SK-N-SH (cell line): ENCODE results near the gene MED27. TPM values are rescaled to one million over a fixed set of nuclear protein-coding genes. Genes with fewer than 3 reads are reported as not detected.

Source experiments
- CTCF ChIA-PET: fragments of 300-600, 350-600 bp; formaldehyde crosslinking; extraction: SDS; loops from one replicate; lab custom pipeline; 2021; lab: Yijun Ruan, JAX
- POLR2A ChIA-PET: fragments of 350-600 bp; sonication (Branson Sonifier 250); formaldehyde crosslinking; extraction: SDS; loops from one replicate; lab custom pipeline; 2020; ENCODE audit warnings: antibody characterized with exemption, inconsistent platforms; lab: Yijun Ruan, JAX
- DNase-seq: peaks from one replicate; pipeline ENCODE4 v3.0.0; 2012
- H2AFZ ChIP-seq: fragments of 200-600 bp; sonication (generic); 2 replicates; pipeline ENCODE4 v1.8.1; 2016; ENCODE audit warnings: antibody characterized with exemption, mild to moderate bottlenecking, low read depth
- H3F3A ChIP-seq: fragments of 200-600 bp; sonication (generic); replicated peaks from 2 replicates; pipeline ENCODE3; 2016; ENCODE audit warnings: antibody characterized with exemption, mild to moderate bottlenecking; ENCODE audit not compliant: insufficient read depth
- H3K27ac ChIP-seq, 2 experiments: fragments of 200-500 bp in 1 of 2; fragments of 200-600 bp in 1 of 2; sonication (Bioruptor generic) in 1 of 2; sonication (generic), shearing (Covaris generic) in 1 of 2; 2 replicates each; pipeline versions ENCODE4 v1.5.1 to v1.6.1; 2014 to 2016; ENCODE audit warnings: low read depth in 2 of 2, inconsistent platforms in 1 of 2, low read length in 1 of 2, mild to moderate bottlenecking in 1 of 2, mixed read lengths in 1 of 2
- H3K27me3 ChIP-seq: fragments of 200-600 bp; sonication (generic), shearing (Covaris generic); 2 replicates; pipeline ENCODE4 v1.6.1; 2016; ENCODE audit warnings: mixed run types; ENCODE audit not compliant: insufficient read depth
- H3K36me3 ChIP-seq, 2 experiments: fragments of 200-500 bp in 1 of 2; fragments of 200-600 bp in 1 of 2; sonication (Bioruptor generic) in 1 of 2; sonication (generic) in 1 of 2; replicated peaks in 1 of 2; 2 replicates each; pipeline versions ENCODE3 to v1.5.1; 2014 to 2016; ENCODE audit warnings: low read length in 1 of 2, mild to moderate bottlenecking in 1 of 2; ENCODE audit not compliant: insufficient read depth in 2 of 2, control insufficient read depth in 1 of 2
- H3K4me1 ChIP-seq, 2 experiments: fragments of 200-500 bp in 1 of 2; fragments of 200-600 bp in 1 of 2; sonication (Bioruptor generic) in 1 of 2; sonication (generic), shearing (Covaris generic) in 1 of 2; 2 replicates each; pipeline versions ENCODE4 v1.5.1 to v1.6.1; 2014 to 2016; ENCODE audit warnings: low read depth in 1 of 2, low read length in 1 of 2, mixed run types in 1 of 2; ENCODE audit not compliant: insufficient read depth in 2 of 2, control insufficient read depth in 1 of 2
- H3K4me2 ChIP-seq: fragments of 200-600 bp; sonication (generic), shearing (Covaris generic); 2 replicates; pipeline ENCODE4 v1.6.1; 2017; ENCODE audit warnings: mixed run types
- H3K4me3 ChIP-seq, 2 experiments: fragments of 200-500 bp in 1 of 2; fragments of 200-600 bp in 1 of 2; sonication (Bioruptor generic) in 1 of 2; sonication (generic), shearing (Covaris generic) in 1 of 2; 2 replicates each; pipeline versions ENCODE4 v1.5.1 to v1.8.1; 2014 to 2016; ENCODE audit warnings: low read depth in 2 of 2, inconsistent platforms in 1 of 2, low read length in 1 of 2, mild to moderate bottlenecking in 1 of 2, mixed read lengths in 1 of 2, moderate library complexity in 1 of 2
- H3K79me2 ChIP-seq: fragments of 200-600 bp; sonication (generic); 2 replicates; pipeline ENCODE4 v1.8.1; 2017; ENCODE audit warnings: mild to moderate bottlenecking; ENCODE audit not compliant: insufficient read depth
- H3K9ac ChIP-seq: fragments of 200-600 bp; sonication (generic); 2 replicates; pipeline ENCODE4 v1.6.1; 2017; ENCODE audit warnings: mixed run types
- H3K9me2 ChIP-seq: fragments of 200-600 bp; sonication (generic); 2 replicates; pipeline ENCODE4 v1.6.1; 2017; ENCODE audit warnings: mixed run types
- H3K9me3 ChIP-seq: fragments of 200-600 bp; sonication (generic); 2 replicates; pipeline ENCODE4 v1.6.1; 2017; ENCODE audit warnings: mixed run types, mild to moderate bottlenecking, moderate library complexity
- H4K20me1 ChIP-seq: fragments of 200-600 bp; sonication (generic); 2 replicates; pipeline ENCODE4 v1.6.1; 2017; ENCODE audit warnings: mild to moderate bottlenecking, mixed run types; ENCODE audit not compliant: insufficient read depth
- CHD2 ChIP-seq: fragments of 150-350 bp; IDR thresholded peaks from 2 replicates; pipeline ENCODE4 v1.6.1; 2018; ENCODE audit warnings: low read length; ENCODE audit not compliant: partially characterized antibody
- FOXM1 ChIP-seq: IDR thresholded peaks from 2 replicates; pipeline ENCODE4 v1.4.0; 2012; ENCODE audit warnings: low read depth, mild to moderate bottlenecking
- GATA2 ChIP-seq: sonication (generic); formaldehyde crosslinking; IDR thresholded peaks from 2 replicates; pipeline ENCODE4 v1.5.0; 2020; ENCODE audit warnings: mild to moderate bottlenecking, missing genetic modification reagents
- JUND ChIP-seq: IDR thresholded peaks from 2 replicates; pipeline ENCODE4 v1.4.0; 2012
- MEF2A ChIP-seq: IDR thresholded peaks from 2 replicates; pipeline ENCODE4 v1.4.0; 2012; ENCODE audit warnings: low read depth, borderline replicate concordance
- MXI1 ChIP-seq: IDR thresholded peaks from 2 replicates; pipeline ENCODE4 v1.6.1; 2012; ENCODE audit warnings: mild to moderate bottlenecking, low read depth, low read length, improper control_type of control experiment
- NFIC ChIP-seq: IDR thresholded peaks from 2 replicates; pipeline ENCODE4 v1.4.0; 2012; ENCODE audit warnings: borderline replicate concordance
- RFX5 ChIP-seq: IDR thresholded peaks from 2 replicates; pipeline ENCODE4 v1.6.1; 2012; ENCODE audit warnings: mild to moderate bottlenecking, improper control_type of control experiment, low read length
- RXRA ChIP-seq: IDR thresholded peaks from 2 replicates; pipeline ENCODE4 v1.4.0; 2012; ENCODE audit warnings: low read depth, mild to moderate bottlenecking, borderline replicate concordance
- SMC3 ChIP-seq: IDR thresholded peaks from 2 replicates; pipeline ENCODE4 v1.6.1; 2012; ENCODE audit warnings: low read depth, low read length, improper control_type of control experiment
- TCF12 ChIP-seq: IDR thresholded peaks from 2 replicates; pipeline ENCODE4 v1.4.0; 2012
- TEAD4 ChIP-seq: IDR thresholded peaks from 2 replicates; pipeline ENCODE4 v1.4.0; 2012; ENCODE audit warnings: mild to moderate bottlenecking, borderline replicate concordance; ENCODE audit not compliant: insufficient read depth
- USF2 ChIP-seq: fragments of 150-350 bp; IDR thresholded peaks from 2 replicates; pipeline ENCODE4 v1.6.1; 2017; ENCODE audit warnings: antibody characterized with exemption, low read length, low read depth, borderline replicate concordance
- YY1 ChIP-seq: IDR thresholded peaks from 2 replicates; pipeline ENCODE4 v1.4.0; 2012; ENCODE audit warnings: low read depth, mild to moderate bottlenecking
- ZBTB33 ChIP-seq: IDR thresholded peaks from 2 replicates; pipeline ENCODE4 v1.4.0; 2012; ENCODE audit warnings: low read depth, borderline replicate concordance
- WGBS: methylation state at CpG from one replicate; pipeline ENCODE4 v1.1.6; 2017; ENCODE audit warnings: low lambda C conversion rate; 5-methylcytosine and 5-hydroxymethylcytosine counted together
- polyA plus RNA-seq, 3 experiments: library from polyadenylated mRNA; depleted of rRNA; stranded (reverse); fragments of >200 nt; gene quantifications; 2 replicates each; pipeline ENCODE4 v1.2.3, GENCODE V29; 2012
- TF ChIP-seq, protein P1 (sequence below): IDR thresholded peaks from 2 replicates; pipeline ENCODE4 v1.6.1; 2012; ENCODE audit warnings: mild to moderate bottlenecking, low read depth, low read length, moderate library complexity
- TF ChIP-seq, protein P2 (sequence below): fragments of 200-600 bp; sonication (generic); IDR thresholded peaks from 2 replicates; pipeline ENCODE4 v1.6.1; 2017; ENCODE audit warnings: antibody characterized with exemption, mild to moderate bottlenecking, moderate library complexity

Gene MED27
- polyA plus RNA-seq, 1 of the 3 experiments (the other 2 are of a cell fraction) = 35.0 TPM

- Histone ChIP-seq H3K9me3 (no peaks in the 10 kb centered on the region), H3K4me3 (no peak overlapping the region), H3K4me1 (no peaks in the 10 kb centered on the region), H3K27me3 (peaks cover 11% of the 10 kb centered on the region; the same call in 1 of the 2 replicates), H3K9me2 (no peaks in the 10 kb centered on the region), H3K4me2 (no peak overlapping the region), H3K36me3 (no peaks in the 10 kb centered on the region), H3K27ac (no peak overlapping the region), H2AFZ (no peak overlapping the region), H3K9ac (no peak overlapping the region), H3F3A (no peaks in the 10 kb centered on the region), H4K20me1 (no peaks in the 10 kb centered on the region), H3K79me2 (no peaks in the 10 kb centered on the region)
- ChIA-PET POLR2A (no interaction called here), CTCF (no interaction called here)
- TF ChIP-seq MEF2A (no peak), ZBTB33 (peak; percentile 53; the same call in 1 of the 2 replicates)
- TF ChIP-seq, protein P1, sequence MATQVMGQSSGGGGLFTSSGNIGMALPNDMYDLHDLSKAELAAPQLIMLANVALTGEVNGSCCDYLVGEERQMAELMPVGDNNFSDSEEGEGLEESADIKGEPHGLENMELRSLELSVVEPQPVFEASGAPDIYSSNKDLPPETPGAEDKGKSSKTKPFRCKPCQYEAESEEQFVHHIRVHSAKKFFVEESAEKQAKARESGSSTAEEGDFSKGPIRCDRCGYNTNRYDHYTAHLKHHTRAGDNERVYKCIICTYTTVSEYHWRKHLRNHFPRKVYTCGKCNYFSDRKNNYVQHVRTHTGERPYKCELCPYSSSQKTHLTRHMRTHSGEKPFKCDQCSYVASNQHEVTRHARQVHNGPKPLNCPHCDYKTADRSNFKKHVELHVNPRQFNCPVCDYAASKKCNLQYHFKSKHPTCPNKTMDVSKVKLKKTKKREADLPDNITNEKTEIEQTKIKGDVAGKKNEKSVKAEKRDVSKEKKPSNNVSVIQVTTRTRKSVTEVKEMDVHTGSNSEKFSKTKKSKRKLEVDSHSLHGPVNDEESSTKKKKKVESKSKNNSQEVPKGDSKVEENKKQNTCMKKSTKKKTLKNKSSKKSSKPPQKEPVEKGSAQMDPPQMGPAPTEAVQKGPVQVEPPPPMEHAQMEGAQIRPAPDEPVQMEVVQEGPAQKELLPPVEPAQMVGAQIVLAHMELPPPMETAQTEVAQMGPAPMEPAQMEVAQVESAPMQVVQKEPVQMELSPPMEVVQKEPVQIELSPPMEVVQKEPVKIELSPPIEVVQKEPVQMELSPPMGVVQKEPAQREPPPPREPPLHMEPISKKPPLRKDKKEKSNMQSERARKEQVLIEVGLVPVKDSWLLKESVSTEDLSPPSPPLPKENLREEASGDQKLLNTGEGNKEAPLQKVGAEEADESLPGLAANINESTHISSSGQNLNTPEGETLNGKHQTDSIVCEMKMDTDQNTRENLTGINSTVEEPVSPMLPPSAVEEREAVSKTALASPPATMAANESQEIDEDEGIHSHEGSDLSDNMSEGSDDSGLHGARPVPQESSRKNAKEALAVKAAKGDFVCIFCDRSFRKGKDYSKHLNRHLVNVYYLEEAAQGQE = peak; percentile 99
- 86% methylated on average over 18 of the region's 18 CpGs for WGBS
- DNase-seq = no peak
Observed at GRCh38 chr9:132114102-132114707, 34.5 kb upstream of the MED27 start.

- no peak overlapping the region for H3K4me3 ChIP-seq
- H3K36me3 ChIP-seq = no peaks in the 10 kb centered on the region
- H3K9me3 ChIP-seq = no peaks in the 10 kb centered on the region
- no peaks in the 10 kb centered on the region for H4K20me1 ChIP-seq
- H3K9me2 ChIP-seq = no peaks in the 10 kb centered on the region
- POLR2A ChIA-PET = no interaction called here
- 0 out of 2 replicates have a peak, but pooled peaks cover 6% of the 10 kb centered on the region for H3K27me3 ChIP-seq
- H3K4me1 ChIP-seq = no peaks in the 10 kb centered on the region
- 51% methylated on average over 5 of the region's 5 CpGs for WGBS
- CTCF ChIA-PET = no interaction called here
- no peak overlapping the region for H3K9ac ChIP-seq
- no peak overlapping the region for H2AFZ ChIP-seq
- H3K4me2 ChIP-seq = no peak overlapping the region
- no peaks in the 10 kb centered on the region for H3F3A ChIP-seq
- no peak overlapping the region for H3K27ac ChIP-seq
- DNase-seq = no peak
- no peaks in the 10 kb centered on the region for H3K79me2 ChIP-seq
- TF ChIP-seq FOXM1 (no peak), USF2 (no peak), TEAD4 (no peak), TCF12 (no peak), RFX5 (no peak), MXI1 (no peak), YY1 (no peak), NFIC (no peak), CHD2 (no peak), GATA2 (no peak), SMC3 (no peak), MEF2A (no peak), ZBTB33 (no peak), JUND (no peak), RXRA (no peak)
- TF ChIP-seq, protein P2, sequence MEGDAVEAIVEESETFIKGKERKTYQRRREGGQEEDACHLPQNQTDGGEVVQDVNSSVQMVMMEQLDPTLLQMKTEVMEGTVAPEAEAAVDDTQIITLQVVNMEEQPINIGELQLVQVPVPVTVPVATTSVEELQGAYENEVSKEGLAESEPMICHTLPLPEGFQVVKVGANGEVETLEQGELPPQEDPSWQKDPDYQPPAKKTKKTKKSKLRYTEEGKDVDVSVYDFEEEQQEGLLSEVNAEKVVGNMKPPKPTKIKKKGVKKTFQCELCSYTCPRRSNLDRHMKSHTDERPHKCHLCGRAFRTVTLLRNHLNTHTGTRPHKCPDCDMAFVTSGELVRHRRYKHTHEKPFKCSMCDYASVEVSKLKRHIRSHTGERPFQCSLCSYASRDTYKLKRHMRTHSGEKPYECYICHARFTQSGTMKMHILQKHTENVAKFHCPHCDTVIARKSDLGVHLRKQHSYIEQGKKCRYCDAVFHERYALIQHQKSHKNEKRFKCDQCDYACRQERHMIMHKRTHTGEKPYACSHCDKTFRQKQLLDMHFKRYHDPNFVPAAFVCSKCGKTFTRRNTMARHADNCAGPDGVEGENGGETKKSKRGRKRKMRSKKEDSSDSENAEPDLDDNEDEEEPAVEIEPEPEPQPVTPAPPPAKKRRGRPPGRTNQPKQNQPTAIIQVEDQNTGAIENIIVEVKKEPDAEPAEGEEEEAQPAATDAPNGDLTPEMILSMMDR = no peak
Observed at GRCh38 chr9:132109291-132109690, 29.6 kb upstream of the MED27 start.
